HG03066 (cell line): ENCODE results near the gene SFMBT2.
A peak's percentile ranks its signal among the peaks of the same experiment; 100 is the strongest.

Experiments used
- ATAC-seq: cut with Tn5 transposase; IDR thresholded peaks from one replicate; pipeline ENCODE4 v1.9.1; 2021; ENCODE audit warnings: low read depth; ENCODE audit not compliant: unreplicated experiment

The SFMBT2 gene

DNA sequence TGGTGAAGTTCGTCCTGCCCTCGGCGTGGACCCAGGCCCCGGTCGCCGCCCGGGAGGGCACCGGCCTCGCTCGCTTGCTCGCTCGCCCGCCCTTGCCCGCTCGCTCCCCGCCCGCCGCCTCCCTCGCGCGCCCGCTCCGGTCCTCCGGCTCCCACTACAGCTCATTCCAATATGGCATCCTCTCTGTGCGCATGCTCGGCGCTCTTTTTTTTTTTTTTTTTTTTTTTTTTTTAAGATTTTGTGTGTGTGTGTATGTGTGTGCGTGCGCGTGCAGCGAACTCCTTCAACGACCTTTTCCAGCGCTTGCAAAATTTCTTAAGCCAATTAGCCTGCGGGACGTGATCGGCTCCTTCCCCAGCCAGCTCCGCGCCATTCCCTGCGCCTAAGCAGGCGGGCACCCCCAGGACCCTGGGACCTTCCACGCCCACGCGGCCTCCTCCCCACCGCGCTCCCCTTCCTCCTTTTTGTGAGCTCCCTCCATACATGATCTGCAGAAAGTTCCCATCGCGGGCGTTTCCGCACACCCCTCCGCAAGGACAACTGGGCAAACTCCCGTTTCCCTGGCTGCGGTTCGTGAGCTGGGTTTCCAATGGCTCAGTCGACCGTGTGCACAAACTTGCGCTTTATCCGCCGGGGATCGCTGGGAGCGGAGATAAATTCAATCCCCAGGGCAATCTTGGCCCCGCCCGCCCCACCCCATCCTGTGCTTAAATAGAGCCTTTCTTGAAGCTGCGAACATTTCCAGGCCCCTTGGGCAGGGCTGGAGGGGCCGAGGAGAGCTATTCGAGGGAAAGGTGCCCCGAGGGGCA lies at the start of gene SFMBT2:
Gene SFMBT2, minus strand, starts transcription at position 173 of the 809 bp plus-strand sequence. CDS start 29,136 bp downstream, outside the sequence.
- ATAC-seq: no peak

DNA sequence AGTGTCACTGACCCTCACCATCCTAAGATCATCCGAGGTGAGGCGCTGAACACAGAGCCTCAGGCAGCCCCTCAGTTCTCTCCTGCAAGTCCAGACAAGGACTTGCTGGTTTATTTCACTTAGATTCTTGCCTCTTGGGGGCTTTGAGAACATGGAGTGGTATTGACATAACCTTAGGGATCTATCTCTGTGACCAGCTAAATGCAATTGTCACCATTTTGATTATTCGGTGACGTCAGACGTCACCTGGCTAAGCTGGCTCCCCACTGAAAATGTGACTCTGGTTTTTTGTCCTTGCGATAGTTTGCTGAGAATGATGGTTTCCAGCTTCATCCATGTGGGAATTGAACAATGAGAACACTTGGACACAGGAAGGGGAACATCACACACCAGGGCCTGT lies 49.2 kb upstream of the SFMBT2 start:
- no peak for ATAC-seq

DNA sequence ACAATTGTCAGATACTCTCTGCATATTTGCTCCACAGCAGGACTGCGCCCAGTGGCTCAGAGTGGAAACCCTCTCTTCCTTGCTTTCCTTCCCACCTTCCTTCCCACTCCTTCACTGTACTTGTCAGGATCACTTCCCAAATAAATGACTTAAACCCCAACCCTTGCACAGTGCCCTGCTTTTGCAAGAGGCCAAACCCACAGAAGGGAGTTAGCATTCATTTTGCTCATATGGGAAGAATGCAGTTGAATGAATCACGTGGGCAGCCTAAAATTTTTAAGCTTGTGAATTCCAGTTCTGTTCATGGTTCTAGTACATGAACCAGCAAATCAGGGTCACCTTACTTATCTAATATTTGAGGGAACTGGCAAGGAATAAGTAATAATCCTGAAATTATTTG lies 47.7 kb upstream of the SFMBT2 start:
- no peak for ATAC-seq

DNA sequence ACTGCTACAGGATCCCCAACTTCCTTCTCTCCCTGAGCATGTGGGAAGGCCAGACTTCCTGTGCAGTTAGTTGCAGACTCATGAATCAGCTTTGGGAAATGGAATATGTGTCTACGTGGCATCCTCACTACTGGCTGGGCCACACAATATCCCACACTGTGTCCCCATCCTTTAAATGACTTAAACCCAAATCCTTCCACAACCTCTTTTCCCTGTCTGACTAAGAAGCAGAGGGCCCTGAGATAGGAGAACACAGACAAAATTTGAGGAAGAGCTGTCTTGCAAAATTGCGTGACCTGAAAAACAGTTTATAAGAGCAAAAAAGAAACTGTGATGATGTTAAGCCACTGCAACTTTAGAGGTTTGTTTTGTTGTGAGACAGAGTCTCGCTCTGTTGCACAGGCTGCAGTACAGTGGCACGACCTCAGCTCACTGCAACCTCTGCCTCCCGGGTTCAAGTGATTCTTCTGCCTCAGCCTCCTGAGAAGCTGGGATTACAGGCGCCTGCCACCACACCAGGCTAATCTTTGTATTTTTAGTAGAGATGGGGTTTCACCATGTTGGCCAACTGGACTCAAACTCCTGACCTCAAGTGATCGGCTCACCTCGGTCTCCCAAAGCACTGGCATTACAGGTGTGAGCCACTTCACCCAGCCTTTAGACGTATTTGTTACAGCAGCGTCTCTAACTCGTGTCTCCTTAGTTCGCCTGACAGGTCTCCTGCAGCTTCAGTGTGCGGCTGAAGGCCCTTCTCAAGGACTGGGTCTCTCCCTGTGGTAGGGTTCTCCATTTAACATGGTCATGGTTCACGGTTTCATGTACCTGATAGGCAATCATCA lies 46.9 kb upstream of the SFMBT2 start:
- peak; percentile 85 for ATAC-seq

DNA sequence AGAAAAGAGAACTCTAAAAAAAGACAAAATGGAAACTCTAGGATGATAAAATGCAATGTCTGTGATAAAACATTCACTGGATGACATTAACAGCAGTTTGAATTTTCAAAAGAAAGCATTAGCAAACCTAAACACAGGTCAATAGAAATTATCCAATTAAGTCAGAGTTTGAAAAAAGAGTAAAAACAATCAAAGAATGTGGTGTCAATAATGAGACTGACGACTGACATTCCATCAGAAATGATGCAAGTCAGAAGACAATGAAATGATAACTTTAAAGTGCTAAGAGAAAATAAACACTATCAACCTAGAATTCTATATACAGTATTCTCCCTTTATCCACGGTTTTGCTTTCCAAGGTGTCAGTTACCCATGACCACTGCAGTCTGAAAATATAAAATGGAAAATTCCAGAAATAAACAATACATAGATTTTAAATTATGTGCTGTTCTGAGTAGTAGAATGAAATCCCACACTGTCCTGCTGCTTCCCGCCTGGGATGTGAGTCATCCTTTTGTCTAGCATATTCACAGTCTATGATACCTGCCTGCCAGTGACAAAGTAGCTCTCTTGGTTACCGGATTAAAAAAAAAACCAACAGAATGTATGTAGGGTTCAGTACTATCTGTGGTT lies 38.3 kb upstream of the SFMBT2 start:
- ATAC-seq: no peak

DNA sequence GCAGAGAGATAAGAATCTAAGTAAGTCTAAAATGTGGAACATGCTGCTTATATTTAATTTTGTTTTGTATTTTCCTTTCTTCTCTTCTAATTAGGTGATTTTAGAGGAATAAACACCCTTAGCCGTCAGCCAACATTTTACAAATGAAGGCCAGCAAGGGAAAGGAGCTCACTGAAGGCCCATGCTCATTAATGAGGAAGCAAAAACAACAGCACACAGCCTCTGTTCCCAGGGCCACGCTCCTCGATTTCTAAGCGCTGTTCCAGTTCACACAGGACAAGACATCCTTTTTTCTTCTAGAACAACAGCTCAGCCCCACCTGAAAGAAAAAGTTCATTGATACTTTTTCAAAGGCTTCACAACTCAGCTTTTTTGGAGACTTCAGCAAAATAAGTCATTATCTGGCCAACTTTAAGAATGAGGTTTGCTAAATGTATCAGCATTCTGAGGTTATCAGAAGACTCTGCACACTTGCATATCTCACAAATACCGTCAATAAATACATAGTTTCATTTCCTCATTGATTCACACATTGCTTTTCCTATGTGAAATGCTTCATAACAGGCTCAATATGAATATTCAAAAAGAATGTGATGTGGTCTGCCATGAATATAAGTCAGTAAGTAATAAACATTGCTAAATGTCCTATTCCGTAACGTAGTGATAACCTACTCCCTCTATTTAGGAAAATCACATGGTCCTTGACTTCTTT lies 34.8 kb upstream of the SFMBT2 start:
- peak; percentile 61 for ATAC-seq

DNA sequence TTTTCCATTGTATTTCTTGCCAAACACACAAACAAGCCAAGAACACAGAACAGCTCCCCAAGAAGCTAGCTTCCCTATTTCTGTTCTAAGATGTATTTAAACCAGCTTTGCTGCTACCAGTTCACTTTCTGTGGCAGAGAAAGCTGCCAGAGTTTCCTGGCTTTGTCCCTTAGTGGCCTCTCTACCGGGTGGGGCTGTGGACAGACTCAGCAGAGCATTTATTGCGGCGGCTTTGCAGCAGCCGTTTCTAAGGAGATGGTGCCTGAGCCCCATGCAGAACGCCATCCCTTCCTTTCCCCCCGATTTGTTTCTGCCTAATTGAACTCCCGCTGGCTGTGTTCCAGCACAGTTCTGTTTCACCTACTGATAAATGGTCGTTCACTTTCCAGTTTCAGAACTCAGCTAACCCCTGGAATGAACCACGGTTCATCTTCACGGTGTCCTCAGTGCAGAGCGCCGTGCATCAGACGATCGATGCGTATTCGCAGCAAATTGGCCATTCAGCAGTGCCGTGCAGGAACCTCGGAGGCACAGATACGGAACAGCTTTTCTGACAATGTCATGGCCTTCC lies 33.8 kb upstream of the SFMBT2 start:
- no peak for ATAC-seq

DNA sequence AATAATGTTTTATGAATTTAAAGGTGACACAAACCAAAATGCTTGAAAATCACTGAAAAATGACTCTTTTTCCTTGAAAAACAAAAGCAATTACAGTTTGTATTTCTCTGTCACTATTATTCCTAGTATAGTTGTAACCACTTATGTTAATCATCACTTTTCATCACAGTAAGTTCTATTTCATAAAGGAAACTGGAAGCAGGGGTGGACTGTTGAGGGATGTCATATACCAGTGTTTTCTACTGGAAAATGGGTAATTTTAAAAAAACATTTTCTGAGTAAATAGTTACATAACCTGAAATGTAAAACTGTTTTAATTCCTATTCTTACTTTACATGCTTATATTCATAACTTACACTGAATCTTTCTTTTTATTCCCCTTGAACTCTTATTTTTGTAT lies 32.2 kb upstream of the SFMBT2 start:
- no peak for ATAC-seq

DNA sequence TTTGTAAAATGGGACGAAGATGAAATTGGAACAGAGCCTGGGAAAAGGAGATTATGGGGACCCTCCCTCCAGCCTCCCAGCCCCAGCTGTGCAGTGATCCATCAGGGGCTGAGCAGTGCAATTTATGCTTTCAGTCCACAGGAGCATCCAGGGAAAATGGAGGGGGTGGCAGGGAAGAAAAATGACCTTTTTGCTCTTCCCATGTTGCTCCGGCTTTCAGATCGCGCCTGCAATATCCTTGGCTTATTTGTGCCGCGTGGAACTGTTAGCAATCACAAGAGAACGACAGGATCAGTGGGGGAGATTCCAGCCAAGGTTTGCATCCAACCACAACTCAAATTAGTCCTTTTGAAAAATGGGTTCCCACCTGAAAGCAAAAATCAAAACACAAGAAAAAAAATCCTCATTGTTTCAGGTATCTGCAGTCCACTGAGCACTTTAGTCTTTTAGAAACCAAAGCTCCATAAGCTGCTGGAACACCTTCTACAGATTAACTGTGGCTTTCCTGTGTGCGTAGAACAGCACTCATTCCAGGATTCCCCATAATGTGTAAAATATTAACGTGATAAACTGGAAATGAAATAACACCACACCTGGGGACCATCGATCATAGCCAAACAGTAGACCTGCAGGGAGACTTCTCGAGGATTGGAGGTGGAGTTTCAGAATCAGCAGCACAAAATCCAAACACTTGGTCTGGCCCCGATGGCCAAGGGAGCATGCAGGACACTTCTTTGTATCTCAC lies 30.7 kb upstream of the SFMBT2 start:
- no peak for ATAC-seq

DNA sequence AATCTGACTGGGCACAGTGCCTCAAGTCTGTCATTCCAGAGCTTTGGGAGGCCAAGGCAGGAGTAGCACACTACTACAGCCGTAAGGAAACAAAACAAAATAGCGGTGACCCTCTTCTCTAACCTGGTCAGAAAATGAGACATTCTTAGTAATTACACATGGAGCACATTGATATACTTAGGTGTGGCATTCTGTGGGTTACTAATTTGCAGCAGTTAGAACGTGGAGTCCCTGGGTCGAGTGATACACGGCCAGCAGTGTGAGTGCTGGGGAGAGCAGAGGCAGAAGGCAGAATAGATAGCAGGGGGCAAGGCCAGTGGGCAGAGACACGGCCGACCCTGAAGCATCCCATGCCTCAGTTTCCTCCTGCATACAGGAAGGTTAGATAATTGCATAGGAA lies 28.9 kb upstream of the SFMBT2 start:
- no peak for ATAC-seq

DNA sequence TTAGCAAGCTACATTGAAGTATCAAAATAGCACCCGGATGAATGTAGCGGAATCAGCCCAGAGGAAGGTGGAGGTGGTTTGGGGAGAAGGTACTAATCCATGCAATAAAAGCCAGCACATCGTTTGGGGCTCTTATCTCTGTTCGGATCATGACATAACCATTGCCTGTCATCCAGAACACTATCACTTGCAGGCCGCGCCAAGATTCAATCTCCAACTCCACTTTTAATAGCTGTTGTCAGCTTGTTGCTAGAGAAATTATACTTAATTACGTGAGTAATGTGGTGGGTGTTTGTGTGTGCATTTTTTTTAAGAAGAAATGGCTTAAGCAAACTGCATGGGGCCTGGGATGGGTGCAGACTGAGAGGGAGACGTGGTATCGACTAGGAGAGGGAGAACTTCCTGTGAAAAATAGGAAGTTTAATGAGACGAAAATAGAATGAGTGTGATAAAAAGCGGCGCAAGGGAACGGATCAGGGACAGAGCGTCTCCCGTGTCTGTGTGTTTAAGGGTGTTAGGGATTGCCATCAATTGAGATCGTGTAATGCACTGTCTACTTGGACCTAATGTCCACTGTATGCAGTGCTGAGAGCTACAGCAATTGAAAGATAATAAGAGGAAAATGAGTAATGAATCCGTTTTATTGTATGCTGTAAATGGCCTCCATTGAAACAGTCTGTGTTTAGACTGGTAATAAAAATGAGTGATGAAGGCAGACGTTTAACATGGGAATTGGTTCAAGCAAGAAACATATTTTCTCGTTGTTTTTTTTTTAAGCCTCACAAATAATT lies 27.6 kb upstream of the SFMBT2 start:
- no peak for ATAC-seq

DNA sequence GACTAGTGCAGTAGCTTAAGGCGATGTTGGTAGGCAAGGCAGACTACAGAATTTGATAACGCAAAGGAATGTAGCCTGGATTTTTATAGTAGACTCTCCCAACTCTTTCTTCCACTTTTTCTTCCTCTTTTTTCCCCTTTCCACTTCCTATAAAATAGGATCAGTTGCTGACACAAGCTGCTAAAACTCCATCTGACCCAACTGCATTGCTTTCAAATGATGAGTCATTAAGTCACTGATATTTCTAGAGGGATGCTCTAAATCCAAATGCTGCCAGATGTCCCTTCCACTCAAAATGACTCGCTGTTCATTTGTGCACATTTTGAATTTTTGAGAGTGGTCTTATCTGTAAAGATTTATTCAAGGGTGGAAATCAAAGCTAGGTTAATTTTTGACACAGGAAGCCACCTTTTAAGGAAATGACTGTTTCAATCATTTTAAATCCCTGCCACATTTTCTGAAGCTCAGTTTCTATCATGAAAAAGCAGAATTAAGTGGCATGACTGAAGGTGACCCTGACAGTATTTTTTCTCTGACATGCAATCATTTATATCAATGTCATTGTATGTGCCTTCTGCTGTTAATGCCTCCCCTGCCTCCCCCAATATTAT lies 25.8 kb upstream of the SFMBT2 start:
- no peak for ATAC-seq

DNA sequence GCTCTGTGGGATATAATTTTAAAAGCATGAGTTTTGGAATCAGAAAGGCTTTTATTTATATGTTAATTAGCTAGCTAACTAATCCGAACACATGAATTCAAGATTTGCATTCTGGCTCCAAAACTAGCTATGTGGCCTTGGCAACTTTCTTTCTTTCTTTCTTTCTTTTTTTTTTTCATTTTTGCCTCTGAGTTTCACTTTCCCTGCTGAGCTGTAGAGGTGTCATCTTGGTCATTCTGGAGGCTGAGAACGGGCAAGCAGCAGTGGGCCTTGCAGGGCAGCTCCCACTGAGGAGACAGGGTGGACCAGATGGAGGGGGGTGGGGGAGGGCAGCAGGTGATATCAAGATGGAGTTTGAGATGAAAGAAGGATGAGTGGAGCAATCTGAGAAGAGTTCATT lies 24.8 kb upstream of the SFMBT2 start:
- ATAC-seq: peak; percentile 75

DNA sequence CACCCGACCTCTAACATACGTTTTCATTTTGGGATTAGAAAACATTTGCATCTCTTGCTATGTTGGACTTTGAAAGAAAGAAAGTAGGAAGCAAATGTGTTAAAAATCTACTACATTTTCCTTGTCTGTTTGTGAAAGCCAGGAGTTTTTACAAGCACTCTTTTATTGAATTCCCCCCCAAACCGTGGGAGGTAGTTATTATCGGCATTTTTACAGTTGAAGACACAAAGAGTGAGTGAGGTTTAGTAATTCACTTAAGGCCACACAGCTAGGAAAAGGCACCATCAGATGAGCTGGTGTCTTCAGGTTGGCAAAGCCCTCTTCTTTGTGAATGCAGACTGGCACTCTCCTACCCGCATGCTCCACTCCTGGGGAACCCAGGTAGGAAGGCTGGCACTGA lies 23.5 kb upstream of the SFMBT2 start:
- ATAC-seq: no peak

DNA sequence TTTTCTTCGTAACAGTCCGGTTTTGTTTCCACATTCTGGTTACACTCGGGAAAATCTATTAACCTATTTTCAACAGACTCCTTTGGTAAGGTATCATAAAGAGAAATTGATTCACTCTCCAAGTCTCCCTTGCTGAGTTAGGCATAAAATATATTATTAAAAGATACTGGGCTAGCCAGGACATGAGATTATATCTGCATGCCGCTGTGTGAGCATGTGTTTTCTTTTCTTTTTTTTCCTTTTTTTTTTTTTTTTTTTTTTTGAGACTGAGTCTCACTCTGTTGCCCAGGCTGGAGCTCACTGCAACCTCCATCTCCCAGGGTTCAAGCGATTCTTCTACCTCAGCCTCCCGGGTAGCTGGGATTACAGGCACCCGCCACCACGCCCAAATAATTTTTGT lies 23.0 kb upstream of the SFMBT2 start:
- no peak for ATAC-seq

DNA sequence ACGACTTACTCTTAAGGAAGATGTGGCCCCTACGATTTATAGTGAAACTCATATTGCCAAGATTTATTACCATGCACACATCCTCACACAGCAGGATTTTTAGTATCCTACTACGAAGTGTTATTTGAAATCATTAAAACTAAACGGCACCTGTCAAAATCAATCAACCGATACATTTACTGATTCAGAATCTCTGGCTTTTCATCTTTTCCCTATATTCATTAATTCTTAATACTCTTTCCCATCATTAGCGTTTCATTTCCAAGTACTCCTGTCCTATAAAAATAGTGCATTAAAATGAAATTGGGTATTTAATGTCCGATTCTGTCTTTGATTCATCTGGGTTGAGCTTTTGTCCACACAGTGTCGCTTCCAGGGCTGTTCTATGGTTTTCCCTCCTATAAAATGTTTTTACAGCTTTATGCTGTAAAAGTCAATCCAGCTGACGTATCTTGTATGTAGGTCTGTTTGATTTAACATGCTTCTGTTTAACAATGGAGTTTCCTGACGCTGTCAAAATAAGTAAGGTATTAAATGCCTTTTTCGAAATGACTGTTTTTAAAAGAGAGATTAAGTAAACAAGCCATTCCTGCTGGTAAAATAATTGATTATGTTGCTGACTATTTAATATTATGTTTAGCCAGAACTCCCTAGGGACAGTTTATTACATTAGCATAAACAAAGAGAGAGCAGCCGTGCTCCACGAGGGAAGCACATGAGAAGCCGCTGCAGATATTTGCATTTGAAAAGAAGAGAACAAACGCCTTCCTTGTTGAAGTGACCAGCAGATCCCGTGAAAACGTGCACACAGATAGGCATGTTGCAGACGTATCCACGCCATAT lies 22.3 kb upstream of the SFMBT2 start:
- ATAC-seq: no peak

DNA sequence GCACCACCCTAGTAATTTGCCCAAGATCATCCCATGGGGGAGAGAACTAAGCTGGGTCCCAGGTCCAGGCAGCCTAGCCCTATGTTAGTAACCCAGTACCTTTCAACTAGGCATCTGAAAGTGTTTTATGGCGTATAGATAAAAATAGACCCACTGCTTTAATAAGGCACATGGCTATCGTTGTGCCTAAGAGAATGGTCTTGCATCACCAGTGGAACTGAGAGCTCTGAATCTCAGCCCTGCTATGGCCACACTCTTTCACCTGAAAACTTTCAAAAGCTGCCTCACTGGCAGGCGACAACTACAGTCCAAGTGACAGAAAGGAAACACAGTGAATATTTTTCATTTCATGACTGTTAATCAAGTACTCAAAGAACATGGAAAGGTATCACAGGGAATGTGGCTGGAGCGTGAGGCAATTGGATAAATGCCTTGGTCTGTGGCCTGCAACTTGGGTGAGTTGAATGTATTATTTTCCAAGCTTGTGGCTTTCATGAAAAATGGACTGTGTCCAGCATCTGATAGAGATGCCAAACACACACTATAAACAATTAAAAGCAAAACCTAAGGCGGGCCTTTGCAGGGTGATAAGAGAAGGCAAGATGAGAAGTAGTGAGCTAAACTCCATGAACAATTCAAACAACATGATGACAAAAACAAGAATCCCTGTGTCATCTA lies 18.0 kb upstream of the SFMBT2 start:
- no peak for ATAC-seq
